Measurements from ENCODE around the gene PHACTR1.

GRCh38 chr6:13278991-13279390 is 562.4 kb downstream of the PHACTR1 start:
- TF ChIP-seq, protein P1, sequence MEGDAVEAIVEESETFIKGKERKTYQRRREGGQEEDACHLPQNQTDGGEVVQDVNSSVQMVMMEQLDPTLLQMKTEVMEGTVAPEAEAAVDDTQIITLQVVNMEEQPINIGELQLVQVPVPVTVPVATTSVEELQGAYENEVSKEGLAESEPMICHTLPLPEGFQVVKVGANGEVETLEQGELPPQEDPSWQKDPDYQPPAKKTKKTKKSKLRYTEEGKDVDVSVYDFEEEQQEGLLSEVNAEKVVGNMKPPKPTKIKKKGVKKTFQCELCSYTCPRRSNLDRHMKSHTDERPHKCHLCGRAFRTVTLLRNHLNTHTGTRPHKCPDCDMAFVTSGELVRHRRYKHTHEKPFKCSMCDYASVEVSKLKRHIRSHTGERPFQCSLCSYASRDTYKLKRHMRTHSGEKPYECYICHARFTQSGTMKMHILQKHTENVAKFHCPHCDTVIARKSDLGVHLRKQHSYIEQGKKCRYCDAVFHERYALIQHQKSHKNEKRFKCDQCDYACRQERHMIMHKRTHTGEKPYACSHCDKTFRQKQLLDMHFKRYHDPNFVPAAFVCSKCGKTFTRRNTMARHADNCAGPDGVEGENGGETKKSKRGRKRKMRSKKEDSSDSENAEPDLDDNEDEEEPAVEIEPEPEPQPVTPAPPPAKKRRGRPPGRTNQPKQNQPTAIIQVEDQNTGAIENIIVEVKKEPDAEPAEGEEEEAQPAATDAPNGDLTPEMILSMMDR (IDR thresholded peaks at IDR 0.05): no peak
- TF ChIP-seq POLR2A (IDR thresholded peaks at IDR 0.05): no peak

Data from testis (tissue), 2 donors.